ENCODE results near the gene NTRK3. TPM values are rescaled to one million over a fixed set of nuclear protein-coding genes. Genes with fewer than 3 reads are reported as not detected.

Gene NTRK3
- total RNA-seq, 1 experiment from 2014 or later: not detected

DNA sequence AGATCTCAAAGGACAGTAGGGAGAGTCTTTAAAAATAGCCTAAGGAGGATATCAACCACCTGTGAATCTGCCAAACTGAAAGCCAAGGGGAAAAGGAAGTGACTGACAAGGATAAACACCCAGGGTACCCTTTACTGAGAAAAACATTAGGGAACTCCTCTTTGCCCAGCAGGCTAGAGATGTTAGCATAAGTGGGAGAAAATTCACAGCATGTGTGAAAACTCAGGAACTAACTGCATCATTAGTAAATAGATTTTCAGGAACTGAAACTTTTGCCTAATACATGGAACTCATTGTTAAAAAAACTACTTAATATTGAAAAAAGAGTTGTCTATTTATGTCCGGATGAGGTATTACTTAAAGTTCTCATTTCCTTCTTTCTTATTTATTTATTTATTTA lies 375.5 kb downstream of the NTRK3 start:
- peaks cover 14% of the 10 kb centered on the region for H3K9me3 Mint-ChIP-seq (ENCODE audit: low read depth, unreplicated experiment)
- intact Hi-C loops (cut with micrococcal nuclease; ENCODE audit: unreplicated experiment): no loop called here
- H3K4me1 Mint-ChIP-seq (ENCODE audit: low read depth, unreplicated experiment): no peaks in the 10 kb centered on the region
- no TSS peak for BruUV-seq (replicated peaks)
- H3K27ac Mint-ChIP-seq (ENCODE audit: unreplicated experiment): no peak overlapping the region
- no peaks in the 10 kb centered on the region for H3K36me3 Mint-ChIP-seq (ENCODE audit: insufficient read depth, unreplicated experiment)
- no peak for DNase-seq
- no peak overlapping the region for H3K4me3 Mint-ChIP-seq (ENCODE audit: low read depth, unreplicated experiment)
- CTCF ChIA-PET: no interaction called here
- TF ChIP-seq, protein P1, sequence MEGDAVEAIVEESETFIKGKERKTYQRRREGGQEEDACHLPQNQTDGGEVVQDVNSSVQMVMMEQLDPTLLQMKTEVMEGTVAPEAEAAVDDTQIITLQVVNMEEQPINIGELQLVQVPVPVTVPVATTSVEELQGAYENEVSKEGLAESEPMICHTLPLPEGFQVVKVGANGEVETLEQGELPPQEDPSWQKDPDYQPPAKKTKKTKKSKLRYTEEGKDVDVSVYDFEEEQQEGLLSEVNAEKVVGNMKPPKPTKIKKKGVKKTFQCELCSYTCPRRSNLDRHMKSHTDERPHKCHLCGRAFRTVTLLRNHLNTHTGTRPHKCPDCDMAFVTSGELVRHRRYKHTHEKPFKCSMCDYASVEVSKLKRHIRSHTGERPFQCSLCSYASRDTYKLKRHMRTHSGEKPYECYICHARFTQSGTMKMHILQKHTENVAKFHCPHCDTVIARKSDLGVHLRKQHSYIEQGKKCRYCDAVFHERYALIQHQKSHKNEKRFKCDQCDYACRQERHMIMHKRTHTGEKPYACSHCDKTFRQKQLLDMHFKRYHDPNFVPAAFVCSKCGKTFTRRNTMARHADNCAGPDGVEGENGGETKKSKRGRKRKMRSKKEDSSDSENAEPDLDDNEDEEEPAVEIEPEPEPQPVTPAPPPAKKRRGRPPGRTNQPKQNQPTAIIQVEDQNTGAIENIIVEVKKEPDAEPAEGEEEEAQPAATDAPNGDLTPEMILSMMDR (IDR thresholded peaks at IDR 0.05; ENCODE audit: unreplicated experiment): no peak
- no peaks in the 10 kb centered on the region for H3K27me3 Mint-ChIP-seq (ENCODE audit: unreplicated experiment)

DNA sequence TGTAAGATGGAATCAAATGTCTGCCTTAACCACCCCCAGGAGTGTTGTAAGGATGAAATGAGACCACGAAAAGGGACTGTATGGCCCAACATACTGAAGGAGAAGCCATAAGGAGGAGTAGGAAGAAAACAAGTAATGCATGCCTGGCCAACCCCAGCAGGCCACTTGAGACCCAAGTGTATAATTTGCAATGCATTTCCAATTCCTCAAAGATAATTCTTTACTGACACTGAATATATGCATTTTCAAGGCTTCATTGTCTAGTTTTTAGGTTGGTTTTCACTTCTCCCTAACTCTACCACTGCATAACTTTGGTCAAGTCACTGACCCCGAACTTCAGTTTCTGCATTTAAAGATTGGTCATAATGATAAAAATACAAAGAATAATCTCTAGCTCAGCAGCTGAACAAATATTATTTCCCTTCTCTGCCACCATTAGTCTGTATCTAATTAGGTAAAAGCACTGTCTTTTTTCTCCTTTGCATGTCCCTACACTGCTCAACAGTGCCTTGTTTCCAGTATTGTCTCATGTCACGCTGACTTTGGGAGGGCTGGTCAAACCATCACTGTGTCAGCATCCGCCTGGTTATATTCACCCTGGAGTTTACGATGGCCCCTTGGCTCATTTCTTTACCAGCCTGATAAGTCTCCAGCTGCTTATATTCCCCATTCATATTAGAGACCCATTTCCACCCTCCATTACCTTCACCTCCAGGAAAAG lies 378.6 kb downstream of the NTRK3 start:
- H3K9me3 Mint-ChIP-seq (ENCODE audit: low read depth, unreplicated experiment): peaks cover 20% of the 10 kb centered on the region
- no peak overlapping the region for H3K4me3 Mint-ChIP-seq (ENCODE audit: low read depth, unreplicated experiment)
- DNase-seq: no peak
- H3K36me3 Mint-ChIP-seq (ENCODE audit: insufficient read depth, unreplicated experiment): no peaks in the 10 kb centered on the region
- no peaks in the 10 kb centered on the region for H3K4me1 Mint-ChIP-seq (ENCODE audit: low read depth, unreplicated experiment)
- no TSS peak for BruUV-seq (replicated peaks)
- TF ChIP-seq, protein P1 (IDR thresholded peaks at IDR 0.05; ENCODE audit: unreplicated experiment): no peak
- no peak overlapping the region for H3K27ac Mint-ChIP-seq (ENCODE audit: unreplicated experiment)
- H3K27me3 Mint-ChIP-seq (ENCODE audit: unreplicated experiment): no peaks in the 10 kb centered on the region
- intact Hi-C loops (cut with micrococcal nuclease; ENCODE audit: unreplicated experiment): no loop called here
- CTCF ChIA-PET: no interaction called here

DNA sequence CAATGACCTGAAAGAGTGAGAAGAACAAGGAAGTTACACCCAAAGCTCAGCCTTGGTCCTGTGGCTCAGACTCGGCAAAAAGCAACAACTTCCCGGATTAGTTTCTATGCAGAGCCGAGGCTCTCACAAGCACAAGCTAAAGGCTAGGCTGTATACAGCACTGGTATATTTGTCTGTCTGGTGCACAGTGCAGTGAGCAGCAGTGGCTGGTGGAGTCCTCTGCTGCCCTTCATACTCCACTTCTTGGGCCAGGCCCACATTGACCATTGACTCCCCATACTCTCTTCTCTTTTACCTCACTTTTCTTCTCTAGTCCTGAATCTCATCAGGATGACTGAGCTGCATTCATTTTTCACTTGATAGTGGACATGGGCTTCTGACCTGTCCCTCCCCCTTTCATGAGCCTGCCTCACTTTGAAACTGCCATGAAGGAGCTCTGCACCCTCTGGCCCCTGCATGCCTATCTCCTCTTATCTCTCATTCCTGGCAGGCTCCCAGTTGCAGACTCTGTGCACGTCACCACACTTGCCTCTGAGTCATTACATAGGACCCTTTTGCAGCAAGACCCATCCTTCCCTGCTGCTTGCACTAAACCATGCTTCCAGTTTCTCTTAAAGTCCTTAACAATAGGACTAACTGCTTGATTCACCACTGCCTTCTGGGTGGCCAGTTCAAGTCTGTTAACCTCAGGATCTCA lies 379.3 kb downstream of the NTRK3 start:
- CTCF ChIA-PET: no interaction called here
- no peaks in the 10 kb centered on the region for H3K27me3 Mint-ChIP-seq (ENCODE audit: unreplicated experiment)
- no peak for DNase-seq
- TF ChIP-seq, protein P1 (IDR thresholded peaks at IDR 0.05; ENCODE audit: unreplicated experiment): no peak
- no peaks in the 10 kb centered on the region for H3K4me1 Mint-ChIP-seq (ENCODE audit: low read depth, unreplicated experiment)
- peaks cover 22% of the 10 kb centered on the region for H3K9me3 Mint-ChIP-seq (ENCODE audit: low read depth, unreplicated experiment)
- no peak overlapping the region for H3K4me3 Mint-ChIP-seq (ENCODE audit: low read depth, unreplicated experiment)
- BruUV-seq (replicated peaks): no TSS peak
- intact Hi-C loops (cut with micrococcal nuclease; ENCODE audit: unreplicated experiment): no loop called here
- no peak overlapping the region for H3K27ac Mint-ChIP-seq (ENCODE audit: unreplicated experiment)
- H3K36me3 Mint-ChIP-seq (ENCODE audit: insufficient read depth, unreplicated experiment): no peaks in the 10 kb centered on the region

DNA sequence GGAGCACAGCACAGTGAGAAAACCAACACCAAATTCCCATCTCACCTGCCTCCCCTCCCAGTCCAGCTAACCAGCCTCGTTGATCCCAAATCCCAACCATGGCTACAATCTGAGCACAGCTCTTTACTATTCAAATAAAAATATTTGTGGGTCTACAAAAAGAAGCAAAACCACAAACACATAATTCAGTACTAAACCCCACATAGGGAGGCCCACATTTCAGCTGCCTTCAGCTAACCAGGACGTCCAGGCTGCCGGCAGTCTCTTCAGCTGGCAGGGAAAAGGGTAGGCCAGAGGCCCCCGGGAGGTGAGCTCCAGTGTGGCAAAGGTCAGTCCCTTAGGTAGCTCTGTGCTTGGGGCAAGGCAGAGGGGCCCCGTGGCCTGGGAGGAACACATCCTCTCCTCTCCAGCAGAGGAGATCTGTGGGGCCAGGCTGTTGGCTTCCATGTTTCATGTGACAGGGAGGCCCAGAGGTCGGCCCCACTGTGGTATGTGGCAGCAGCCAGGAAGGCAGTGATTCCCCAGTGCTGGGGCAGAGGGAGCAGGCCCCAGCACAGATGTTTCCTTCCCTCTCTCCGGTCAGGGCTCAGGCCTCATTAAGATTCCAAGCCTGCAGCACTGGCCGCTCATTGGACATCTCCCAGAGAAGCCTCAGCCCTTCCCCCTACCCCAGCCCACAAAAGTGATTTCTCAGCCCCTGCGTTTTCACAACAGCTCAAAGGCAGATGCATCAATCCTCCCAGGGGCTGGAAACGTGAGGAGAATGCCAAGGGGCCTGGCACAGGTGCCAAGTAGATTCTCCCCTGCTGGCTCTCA lies 381.4 kb downstream of the NTRK3 start:
- BruUV-seq (replicated peaks): no TSS peak
- DNase-seq: no peak
- CTCF ChIA-PET: no interaction called here
- intact Hi-C loops (cut with micrococcal nuclease; ENCODE audit: unreplicated experiment): no loop called here
- TF ChIP-seq, protein P1 (IDR thresholded peaks at IDR 0.05; ENCODE audit: unreplicated experiment): no peak
- Mint-ChIP-seq H3K27ac (ENCODE audit: unreplicated experiment) (no peak overlapping the region), H3K4me3 (ENCODE audit: low read depth, unreplicated experiment) (no peak overlapping the region), H3K9me3 (ENCODE audit: low read depth, unreplicated experiment) (peaks cover 21% of the 10 kb centered on the region), H3K36me3 (ENCODE audit: insufficient read depth, unreplicated experiment) (no peaks in the 10 kb centered on the region), H3K4me1 (ENCODE audit: low read depth, unreplicated experiment) (no peaks in the 10 kb centered on the region), H3K27me3 (ENCODE audit: unreplicated experiment) (no peaks in the 10 kb centered on the region)
